Activated CD4-positive, alpha-beta T cell treated with anti-CD3 and anti-CD28 coated beads, Interleukin-2, amount 50 U/mL, for 24 hours (primary cell): ENCODE data around the gene VAMP7.
"Not testable (repeated sequence)": the region's sequence is repeated elsewhere in the genome, so short reads cannot be mapped to it uniquely, and the experiment has no call there.

Experiments
- DNase-seq, 2 donors: peaks; one replicate each; pipeline ENCODE4 v3.0.0-alpha.2; 2020; ENCODE audit warnings: low read depth in 1 of 2, low spot score in 1 of 2

Gene VAMP7

DNA sequence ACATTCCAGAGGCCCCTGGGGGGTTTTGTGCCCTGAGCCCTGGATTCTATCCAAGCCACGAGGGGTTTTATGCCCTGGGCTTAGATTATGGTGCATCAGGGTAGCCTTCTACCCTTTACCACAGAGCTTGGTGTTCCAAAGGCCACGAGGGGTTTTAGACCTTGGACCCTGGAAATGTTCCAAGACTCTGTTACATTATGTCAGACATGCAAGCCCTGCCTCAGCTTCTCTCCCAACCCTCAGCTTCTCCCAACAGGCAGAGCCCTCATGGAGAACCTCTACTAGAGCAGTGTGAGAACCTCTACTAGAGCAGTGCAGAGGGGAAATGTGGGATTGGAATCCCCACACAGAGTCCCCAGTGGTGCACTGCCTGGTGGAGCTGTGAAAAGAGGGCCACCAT is 105.8 kb downstream of the VAMP7 start:
- not testable (repeated sequence) for DNase-seq

DNA sequence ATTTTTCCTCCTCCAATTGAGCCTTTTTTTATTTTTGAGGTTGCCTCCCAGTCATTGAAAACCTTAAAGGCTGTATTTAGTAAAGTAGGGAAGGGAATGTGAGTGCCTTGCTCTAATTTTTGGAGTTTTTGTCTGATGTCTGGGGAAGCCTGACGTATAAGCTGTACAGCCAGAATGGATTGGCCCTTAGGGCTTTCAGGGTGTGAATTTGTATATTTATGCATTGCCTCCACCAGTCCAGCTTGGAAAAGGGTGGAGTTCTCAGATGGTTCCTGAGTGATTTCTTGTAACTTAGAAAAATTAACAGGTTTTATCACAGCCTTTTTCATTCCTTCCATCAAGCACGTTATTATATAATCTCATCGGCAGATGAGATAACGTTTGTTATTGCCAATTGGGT is 107.7 kb downstream of the VAMP7 start:
- no peak for DNase-seq
